ENCODE results near the gene THSD4. TPM values are rescaled to one million over a fixed set of nuclear protein-coding genes. Genes with fewer than 3 reads are reported as not detected.

THSD4 gene
- polyA plus RNA-seq, 1 experiment = 18.8 TPM

- ChIA-PET POLR2A (no interaction called here), CTCF (interaction anchor here (1.6 kb wide), 1 partner anchor 9 kb away, joined by 5 read pairs; no protein-coding TSS in a partner anchor)
- H3K4me3 ChIP-seq (ENCODE audit: low read depth, low read length) = no peak overlapping the region
Measured at GRCh38 chr15:71456362-71456761, 341.1 kb downstream of the THSD4 start.

GRCh38 chr15:71456811-71457210, 341.5 kb downstream of the THSD4 start:
- peaks cover 3% of the 10 kb centered on the region; the same call in 1 of the 2 replicates for H3K36me3 ChIP-seq (ENCODE audit: control insufficient read depth, insufficient read depth, low read length)
- no peak overlapping the region for H3K4me3 ChIP-seq (ENCODE audit: low read depth, low read length)
- H3K27me3 ChIP-seq (ENCODE audit: control insufficient read depth, insufficient read depth, low read length) = no peaks in the 10 kb centered on the region
- DNase-seq (ENCODE audit: low read depth) = no peak
- ChIA-PET POLR2A (no interaction called here), CTCF (interaction anchor here (1.6 kb wide), 1 partner anchor 10 kb away, joined by 5 read pairs; no protein-coding TSS in a partner anchor)
- TF ChIP-seq, protein P1, sequence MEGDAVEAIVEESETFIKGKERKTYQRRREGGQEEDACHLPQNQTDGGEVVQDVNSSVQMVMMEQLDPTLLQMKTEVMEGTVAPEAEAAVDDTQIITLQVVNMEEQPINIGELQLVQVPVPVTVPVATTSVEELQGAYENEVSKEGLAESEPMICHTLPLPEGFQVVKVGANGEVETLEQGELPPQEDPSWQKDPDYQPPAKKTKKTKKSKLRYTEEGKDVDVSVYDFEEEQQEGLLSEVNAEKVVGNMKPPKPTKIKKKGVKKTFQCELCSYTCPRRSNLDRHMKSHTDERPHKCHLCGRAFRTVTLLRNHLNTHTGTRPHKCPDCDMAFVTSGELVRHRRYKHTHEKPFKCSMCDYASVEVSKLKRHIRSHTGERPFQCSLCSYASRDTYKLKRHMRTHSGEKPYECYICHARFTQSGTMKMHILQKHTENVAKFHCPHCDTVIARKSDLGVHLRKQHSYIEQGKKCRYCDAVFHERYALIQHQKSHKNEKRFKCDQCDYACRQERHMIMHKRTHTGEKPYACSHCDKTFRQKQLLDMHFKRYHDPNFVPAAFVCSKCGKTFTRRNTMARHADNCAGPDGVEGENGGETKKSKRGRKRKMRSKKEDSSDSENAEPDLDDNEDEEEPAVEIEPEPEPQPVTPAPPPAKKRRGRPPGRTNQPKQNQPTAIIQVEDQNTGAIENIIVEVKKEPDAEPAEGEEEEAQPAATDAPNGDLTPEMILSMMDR (IDR thresholded peaks at IDR 0.05; ENCODE audit: insufficient read depth, low read depth, low read length) = no peak

More at GRCh38 chr15:71456362-71456761, 341.1 kb downstream of the THSD4 start:
- TF ChIP-seq, protein P1 (IDR thresholded peaks at IDR 0.05; ENCODE audit: insufficient read depth, low read depth, low read length) = no peak
- Histone ChIP-seq H3K27me3 (ENCODE audit: control insufficient read depth, insufficient read depth, low read length) (no peaks in the 10 kb centered on the region), H3K36me3 (ENCODE audit: control insufficient read depth, insufficient read depth, low read length) (peaks cover 3% of the 10 kb centered on the region; the same call in 1 of the 2 replicates)
- DNase-seq (ENCODE audit: low read depth) = no peak

DNA sequence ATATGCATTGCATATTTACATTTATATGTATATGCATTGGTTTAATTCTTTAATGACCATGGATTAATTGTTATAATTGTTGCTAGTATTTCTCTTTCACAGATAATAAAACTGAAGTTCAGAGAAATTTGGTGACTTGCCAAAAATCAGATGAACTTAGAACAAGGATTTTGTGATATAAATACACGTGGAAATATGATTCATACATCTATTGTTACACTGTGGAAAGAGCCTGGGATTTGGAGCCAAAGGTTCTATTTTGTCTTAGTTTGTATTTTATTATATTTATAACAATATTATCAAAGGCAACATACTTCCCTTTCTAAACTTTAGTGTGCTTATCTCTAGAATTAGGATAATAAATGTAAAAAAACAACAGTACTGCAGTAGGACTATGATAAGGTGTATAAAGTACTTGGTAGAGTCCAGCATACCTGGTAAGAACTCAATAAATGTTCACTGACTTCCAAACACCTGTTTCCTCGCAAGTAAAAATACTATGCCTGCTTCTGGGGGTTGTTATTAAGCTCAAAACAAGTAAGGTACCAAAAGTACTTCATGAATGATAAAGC, 342.9 kb downstream of the THSD4 start:
- H3K27me3 ChIP-seq (ENCODE audit: control insufficient read depth, insufficient read depth, low read length) = no peaks in the 10 kb centered on the region
- no peak for DNase-seq (ENCODE audit: low read depth)
- CTCF ChIA-PET = no interaction called here

GRCh38 chr15:71461748-71462147, 346.5 kb downstream of the THSD4 start:
- ChIA-PET CTCF (no interaction called here), POLR2A (no interaction called here)
- no peaks in the 10 kb centered on the region for H3K27me3 ChIP-seq (ENCODE audit: control insufficient read depth, insufficient read depth, low read length)
- no peak overlapping the region for H3K4me3 ChIP-seq (ENCODE audit: low read depth, low read length)
- H3K36me3 ChIP-seq (ENCODE audit: control insufficient read depth, insufficient read depth, low read length) = no peaks in the 10 kb centered on the region
- DNase-seq (ENCODE audit: low read depth) = no peak
- TF ChIP-seq, protein P1 (IDR thresholded peaks at IDR 0.05; ENCODE audit: insufficient read depth, low read depth, low read length) = no peak

More for the DNA sequence above, 342.9 kb downstream of the THSD4 start:
- TF ChIP-seq, protein P1 (IDR thresholded peaks at IDR 0.05; ENCODE audit: insufficient read depth, low read depth, low read length) = no peak
- H3K4me3 ChIP-seq (ENCODE audit: low read depth, low read length) = no peak overlapping the region
- H3K36me3 ChIP-seq (ENCODE audit: control insufficient read depth, insufficient read depth, low read length) = no peaks in the 10 kb centered on the region
- POLR2A ChIA-PET = no interaction called here

- no peak for DNase-seq (ENCODE audit: low read depth)
- Histone ChIP-seq H3K27me3 (ENCODE audit: control insufficient read depth, insufficient read depth, low read length) (no peaks in the 10 kb centered on the region), H3K36me3 (ENCODE audit: control insufficient read depth, insufficient read depth, low read length) (no peaks in the 10 kb centered on the region), H3K4me3 (ENCODE audit: low read depth, low read length) (no peak overlapping the region)
- POLR2A ChIA-PET = no interaction called here
- CTCF ChIA-PET = interaction anchor here (1.4 kb wide), 1 partner anchor 26 kb away, joined by 4 read pairs; no protein-coding TSS in a partner anchor
- TF ChIP-seq, protein P1 (IDR thresholded peaks at IDR 0.05; ENCODE audit: insufficient read depth, low read depth, low read length) = no peak
Measured at GRCh38 chr15:71462638-71463037, 347.4 kb downstream of the THSD4 start.

Data from BJ (cell line).